Panc1 (cell line): ENCODE data around the gene PRKACA.

Source experiments
- POLR2AphosphoS5 ChIP-seq: IDR thresholded peaks from 2 replicates; pipeline ENCODE4 v1.6.1; 2012; ENCODE audit warnings: mild to moderate bottlenecking, low read depth, low read length, moderate library complexity
- SIN3A ChIP-seq: IDR thresholded peaks from 2 replicates; pipeline ENCODE4 v1.6.1; 2012; ENCODE audit warnings: low read depth, mild to moderate bottlenecking, low read length, moderate library complexity, borderline replicate concordance; ENCODE audit not compliant: insufficient read depth
- TF ChIP-seq, protein P1 (sequence below): fragments of 450-650 bp; IDR thresholded peaks from 2 replicates; pipeline ENCODE4 v1.5.1; 2017; ENCODE audit warnings: mild to moderate bottlenecking

DNA sequence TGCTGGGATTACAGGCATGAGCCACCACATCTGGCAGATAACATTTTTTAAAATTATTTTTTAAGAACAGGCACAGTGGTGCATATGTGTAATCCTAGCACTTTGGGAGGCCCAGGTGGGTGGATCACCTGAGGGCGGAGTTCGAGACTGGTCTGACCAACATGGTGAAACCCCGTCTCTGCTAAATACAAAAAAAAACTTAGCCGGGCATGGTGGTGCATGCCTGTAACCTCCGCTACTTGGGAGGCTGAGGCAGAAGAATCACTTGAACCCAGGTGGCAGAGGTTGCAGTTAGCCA is 55.1 kb downstream of the PRKACA start:
- TF ChIP-seq, protein P1, sequence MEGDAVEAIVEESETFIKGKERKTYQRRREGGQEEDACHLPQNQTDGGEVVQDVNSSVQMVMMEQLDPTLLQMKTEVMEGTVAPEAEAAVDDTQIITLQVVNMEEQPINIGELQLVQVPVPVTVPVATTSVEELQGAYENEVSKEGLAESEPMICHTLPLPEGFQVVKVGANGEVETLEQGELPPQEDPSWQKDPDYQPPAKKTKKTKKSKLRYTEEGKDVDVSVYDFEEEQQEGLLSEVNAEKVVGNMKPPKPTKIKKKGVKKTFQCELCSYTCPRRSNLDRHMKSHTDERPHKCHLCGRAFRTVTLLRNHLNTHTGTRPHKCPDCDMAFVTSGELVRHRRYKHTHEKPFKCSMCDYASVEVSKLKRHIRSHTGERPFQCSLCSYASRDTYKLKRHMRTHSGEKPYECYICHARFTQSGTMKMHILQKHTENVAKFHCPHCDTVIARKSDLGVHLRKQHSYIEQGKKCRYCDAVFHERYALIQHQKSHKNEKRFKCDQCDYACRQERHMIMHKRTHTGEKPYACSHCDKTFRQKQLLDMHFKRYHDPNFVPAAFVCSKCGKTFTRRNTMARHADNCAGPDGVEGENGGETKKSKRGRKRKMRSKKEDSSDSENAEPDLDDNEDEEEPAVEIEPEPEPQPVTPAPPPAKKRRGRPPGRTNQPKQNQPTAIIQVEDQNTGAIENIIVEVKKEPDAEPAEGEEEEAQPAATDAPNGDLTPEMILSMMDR: no peak
- no peak for TF ChIP-seq SIN3A
- TF ChIP-seq POLR2AphosphoS5: no peak
